Epithelial cell of esophagus (primary cell): ENCODE results near the gene HDLBP.

Source experiments
- DNase-seq: peaks from one replicate; pipeline ENCODE4 v3.0.0; 2010; ENCODE audit warnings: low read depth
- H3K4me3 ChIP-seq: 2 replicates; pipeline ENCODE4 v1.5.1; 2011; ENCODE audit warnings: mild to moderate bottlenecking, low read length, control low read depth
- CTCF ChIP-seq: IDR thresholded peaks from 2 replicates; pipeline ENCODE4 v1.5.1; 2011; ENCODE audit warnings: low read depth, mild to moderate bottlenecking, low read length, control low read depth, inconsistent platforms; ENCODE audit not compliant: insufficient read depth; ENCODE audit errors: missing control alignments

The HDLBP gene

GRCh38 chr2:241234962-241235740, 80.3 kb downstream of the HDLBP start:
- TF ChIP-seq CTCF, result no peak
- H3K4me3 ChIP-seq, result no peak overlapping the region
- no peak for DNase-seq

DNA sequence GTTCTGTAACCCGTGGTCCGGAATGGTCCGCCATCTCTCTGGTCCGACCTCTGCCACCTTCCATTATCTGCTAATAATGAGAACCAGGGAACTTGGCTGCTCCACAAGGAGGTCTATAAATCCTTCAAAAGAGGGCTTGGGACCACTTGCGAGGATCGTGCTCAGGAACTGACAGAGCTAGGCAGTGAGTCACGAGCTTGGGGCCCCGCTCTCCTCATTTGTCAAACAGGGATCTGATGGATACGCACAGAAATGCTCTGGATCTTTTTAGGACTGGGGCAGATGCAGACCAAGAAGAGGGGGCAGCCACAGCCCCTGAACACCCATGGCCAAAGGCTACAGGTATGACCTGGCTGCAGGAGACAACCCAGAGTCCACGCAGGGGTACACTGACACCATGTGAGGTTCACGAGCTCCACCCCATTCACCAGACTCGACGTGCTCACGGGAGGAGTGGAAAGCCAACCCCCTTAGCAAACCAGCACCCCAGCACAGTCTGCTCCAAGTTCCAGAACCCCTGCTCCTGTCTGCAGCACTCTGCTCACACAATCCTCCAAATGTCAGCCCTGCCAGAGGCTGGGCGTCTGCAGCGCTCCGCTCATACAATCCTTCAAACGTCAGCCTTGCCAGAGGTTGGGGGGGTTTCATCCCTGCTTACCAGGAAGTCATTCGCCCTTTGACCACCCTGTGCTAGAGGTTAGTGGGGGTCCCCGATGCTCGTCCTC, 81.2 kb downstream of the HDLBP start:
- DNase-seq, result no peak
- no peak overlapping the region for H3K4me3 ChIP-seq
- TF ChIP-seq CTCF, result no peak

DNA sequence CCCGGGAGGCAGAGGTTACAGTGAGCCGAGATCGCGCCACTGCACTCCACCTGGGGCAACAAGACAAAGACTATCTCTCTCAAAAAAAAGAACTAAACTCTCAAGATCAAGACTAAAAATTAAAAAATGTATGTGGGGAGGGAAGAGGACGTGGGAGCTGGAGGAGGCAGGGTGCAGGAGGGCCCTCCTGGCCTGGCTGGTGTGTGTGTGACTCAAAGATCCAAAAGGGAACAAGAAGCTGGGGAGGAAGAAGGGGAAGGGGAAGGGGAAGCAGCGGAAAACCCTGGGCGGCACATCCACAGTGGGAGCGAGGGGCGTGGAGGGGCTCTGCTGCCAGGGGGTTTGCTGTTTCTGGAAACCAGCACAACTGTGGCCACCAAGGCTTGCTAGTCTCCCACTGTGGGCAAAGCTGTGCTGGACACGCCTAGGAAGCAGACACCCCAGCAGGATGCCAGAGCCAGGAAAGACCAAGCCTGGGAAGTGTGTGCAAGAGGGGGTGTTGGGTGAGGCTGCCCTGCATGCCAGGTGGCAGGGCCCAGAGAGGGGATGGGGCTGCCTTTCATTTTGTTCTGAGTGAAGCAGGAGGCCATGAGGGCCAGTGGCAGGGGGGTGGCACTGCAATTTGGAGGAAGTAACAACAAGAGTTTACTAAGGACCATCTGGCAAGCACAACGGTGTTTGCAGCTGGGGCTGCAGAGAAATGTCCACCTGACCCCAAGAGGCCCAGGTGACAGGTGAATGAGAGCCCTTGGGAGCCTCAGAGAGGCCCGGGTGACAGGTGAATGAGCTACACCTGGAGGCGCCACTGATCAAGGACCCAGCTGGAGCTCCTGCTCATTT, 82.5 kb downstream of the HDLBP start:
- no peak for TF ChIP-seq CTCF
- no peak for DNase-seq
- no peak overlapping the region for H3K4me3 ChIP-seq

DNA sequence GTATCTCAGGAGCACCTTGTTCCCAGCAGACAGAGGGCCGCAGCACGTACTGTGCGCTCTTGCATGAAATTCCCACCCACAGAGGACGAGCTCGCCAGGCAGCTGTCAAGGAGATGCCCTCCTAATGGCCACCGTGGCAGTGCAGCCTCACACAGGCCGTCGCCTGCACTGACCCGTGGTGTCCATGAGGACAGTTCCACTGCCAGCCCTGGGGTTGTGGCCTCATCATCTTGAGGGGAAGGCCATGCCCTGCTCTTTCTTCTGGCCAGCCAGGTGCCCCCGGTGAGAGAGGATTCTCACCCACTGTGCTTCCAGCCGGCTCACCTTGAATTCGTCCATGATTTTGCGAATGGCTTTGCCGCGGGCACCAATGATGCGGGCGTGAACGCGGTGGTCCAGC, 85.0 kb downstream of the HDLBP start:
- no peak for DNase-seq
- H3K4me3 ChIP-seq, result no peak overlapping the region
- TF ChIP-seq CTCF, result no peak

- TF ChIP-seq CTCF, result no peak
- no peak overlapping the region for H3K4me3 ChIP-seq
- DNase-seq, result no peak
Observed at GRCh38 chr2:241229563-241230401, 85.7 kb downstream of the HDLBP start.

- no peak for TF ChIP-seq CTCF
- H3K4me3 ChIP-seq, result no peak overlapping the region
- no peak for DNase-seq
Observed at GRCh38 chr2:241228860-241229516, 86.5 kb downstream of the HDLBP start.
